Parathyroid adenoma (tissue), 2 donors: ENCODE results near the gene SP9.
"Not testable (repeated sequence)": the region's sequence is repeated elsewhere in the genome, so short reads cannot be mapped to it uniquely, and the experiment has no call there.

Source experiments
- H2AFZ ChIP-seq: fragments of 300-600 bp; sonication (generic); one replicate; pipeline ENCODE4 v1.7.0; 2017; ENCODE audit warnings: antibody characterized with exemption, mild to moderate bottlenecking
- H3K27ac ChIP-seq: fragments of 300-600 bp; sonication (generic); one replicate; pipeline ENCODE4 v1.7.0; 2017
- H3K27me3 ChIP-seq: fragments of 300-600 bp; sonication (generic); one replicate; pipeline ENCODE4 v1.7.0; 2017; ENCODE audit warnings: low read length; ENCODE audit not compliant: control insufficient read depth, insufficient read depth
- H3K36me3 ChIP-seq: fragments of 300-600 bp; sonication (generic); one replicate; pipeline ENCODE4 v1.7.0; 2017; ENCODE audit warnings: low read length; ENCODE audit not compliant: control insufficient read depth, insufficient read depth
- H3K4me1 ChIP-seq: fragments of 300-600 bp; sonication (generic); one replicate; pipeline ENCODE4 v1.7.0; 2017; ENCODE audit warnings: control low read depth
- H3K4me2 ChIP-seq: fragments of 300-600 bp; sonication (generic); one replicate; pipeline ENCODE4 v1.7.0; 2017; ENCODE audit warnings: low read length
- H3K4me3 ChIP-seq: fragments of 300-600 bp; sonication (generic); one replicate; pipeline ENCODE4 v1.7.0; 2017; ENCODE audit warnings: low read depth, low read length
- H3K79me2 ChIP-seq: fragments of 300-600 bp; sonication (generic); one replicate; pipeline ENCODE4 v1.7.0; 2017; ENCODE audit warnings: control low read depth
- H3K9ac ChIP-seq: fragments of 300-600 bp; sonication (generic); one replicate; pipeline ENCODE4 v1.7.0; 2017; ENCODE audit warnings: mild to moderate bottlenecking
- H3K9me3 ChIP-seq: fragments of 300-600 bp; sonication (generic); one replicate; pipeline ENCODE4 v1.7.0; 2017; ENCODE audit warnings: low read length; ENCODE audit not compliant: control insufficient read depth
- CTCF ChIP-seq: fragments of 300-600 bp; sonication (generic); IDR thresholded peaks from one replicate; pipeline ENCODE4 v1.7.0; 2017; ENCODE audit warnings: antibody characterized with exemption, mild to moderate bottlenecking
- donor health status: primary hyperparathyroidism.

SP9 gene

DNA sequence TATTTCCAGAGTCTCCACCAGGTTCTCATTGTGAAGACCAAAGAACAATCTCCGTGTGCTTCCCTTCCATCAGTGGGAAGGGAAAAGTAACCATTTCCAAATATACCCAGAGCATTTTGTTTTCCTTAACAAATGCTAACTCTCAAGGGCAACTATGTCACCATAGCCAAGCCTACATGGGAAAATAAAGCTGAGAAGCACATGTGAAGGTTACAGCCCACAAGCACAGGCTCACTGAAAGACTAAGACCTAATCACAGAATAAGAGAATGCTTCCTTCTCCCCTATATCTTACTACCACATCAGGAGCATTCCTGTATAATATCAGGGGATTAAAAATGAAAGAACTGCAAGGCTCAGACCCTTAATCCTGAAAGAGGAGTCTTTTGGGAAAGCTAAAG is 28.2 kb downstream of the SP9 start:
- no peaks in the 10 kb centered on the region for H3K27me3 ChIP-seq
- TF ChIP-seq CTCF, result no peak
- H3K9me3 ChIP-seq, result no peaks in the 10 kb centered on the region
- peaks cover 20% of the 10 kb centered on the region for H3K79me2 ChIP-seq
- H3K36me3 ChIP-seq, result no peaks in the 10 kb centered on the region
- H2AFZ ChIP-seq, result no peak overlapping the region
- no peak overlapping the region for H3K27ac ChIP-seq
- H3K4me3 ChIP-seq, result no peak overlapping the region
- H3K9ac ChIP-seq, result no peak overlapping the region
- no peaks in the 10 kb centered on the region for H3K4me1 ChIP-seq
- no peak overlapping the region for H3K4me2 ChIP-seq

GRCh38 chr2:174363492-174364225 is 28.9 kb downstream of the SP9 start:
- not testable (repeated sequence) for H3K4me1 ChIP-seq, H3K36me3 ChIP-seq, H3K9ac ChIP-seq, H3K4me2 ChIP-seq, H3K27me3 ChIP-seq, H2AFZ ChIP-seq, H3K4me3 ChIP-seq, H3K9me3 ChIP-seq, H3K27ac ChIP-seq
- peaks cover 19% of the 10 kb centered on the region for H3K79me2 ChIP-seq

- Histone ChIP-seq H2AFZ (no peak overlapping the region), H3K4me1 (no peaks in the 10 kb centered on the region), H3K4me3 (no peak overlapping the region), H3K27ac (no peak overlapping the region), H3K27me3 (no peaks in the 10 kb centered on the region), H3K9ac (no peak overlapping the region), H3K79me2 (peaks cover 17% of the 10 kb centered on the region), H3K9me3 (no peaks in the 10 kb centered on the region), H3K36me3 (no peaks in the 10 kb centered on the region), H3K4me2 (no peak overlapping the region)
- no peak for TF ChIP-seq CTCF
Observed at GRCh38 chr2:174364628-174365027, 29.9 kb downstream of the SP9 start.

- no peak for TF ChIP-seq CTCF
- H3K27ac ChIP-seq, result no peak overlapping the region
- no peak overlapping the region for H3K9ac ChIP-seq
- H3K9me3 ChIP-seq, result no peaks in the 10 kb centered on the region
- no peaks in the 10 kb centered on the region for H3K36me3 ChIP-seq
- peaks cover 17% of the 10 kb centered on the region for H3K79me2 ChIP-seq
- no peak overlapping the region for H3K4me2 ChIP-seq
- H3K4me1 ChIP-seq, result no peaks in the 10 kb centered on the region
- no peak overlapping the region for H2AFZ ChIP-seq
- H3K4me3 ChIP-seq, result no peak overlapping the region
- no peaks in the 10 kb centered on the region for H3K27me3 ChIP-seq
Observed at GRCh38 chr2:174365571-174365970, 30.8 kb downstream of the SP9 start.

GRCh38 chr2:174368691-174369090 is 33.9 kb downstream of the SP9 start:
- Histone ChIP-seq H2AFZ (no peak overlapping the region), H3K36me3 (no peaks in the 10 kb centered on the region), H3K4me2 (no peak overlapping the region), H3K4me1 (no peaks in the 10 kb centered on the region), H3K79me2 (peaks cover 17% of the 10 kb centered on the region), H3K27me3 (no peaks in the 10 kb centered on the region), H3K27ac (no peak overlapping the region), H3K4me3 (no peak overlapping the region), H3K9ac (no peak overlapping the region), H3K9me3 (no peaks in the 10 kb centered on the region)
- TF ChIP-seq CTCF, result no peak
